ENCODE data around the gene PLEKHG4B. TPM values are rescaled to one million over a fixed set of nuclear protein-coding genes. Genes with fewer than 3 reads are reported as not detected.

Gene PLEKHG4B
- total and polyA plus RNA-seq, 4 donors, result under 0.01 to 0.05 (median 0.01) TPM; not detected in 1

GRCh38 chr5:172421-172820 is 80.5 kb downstream of the PLEKHG4B start:
- Histone ChIP-seq H3K4me3 (ENCODE audit: low read depth in 1 of 3, low read length in 3 of 3) (no peak overlapping the region), H3K27ac (ENCODE audit: low read depth in 1 of 2, low read length in 2 of 2) (no peak overlapping the region), H3K9me3 (ENCODE audit: control insufficient read depth in 4 of 4, low read length in 3 of 4) (no peaks in the 10 kb centered on the region), H3K36me3 (ENCODE audit: control insufficient read depth in 4 of 4, insufficient read depth in 3 of 4, low read depth in 1 of 4, low read length in 3 of 4) (no peaks in the 10 kb centered on the region), H3K9ac (ENCODE audit: low read depth in 1 of 2, low read length in 2 of 2) (no peak overlapping the region), H3K27me3 (ENCODE audit: control insufficient read depth in 4 of 4, insufficient read depth in 4 of 4, low read length in 3 of 4) (peaks cover 0 to 3% (median 0%) of the 10 kb centered on the region in 4 donors), H3K4me1 (ENCODE audit: control insufficient read depth in 4 of 4, insufficient read depth in 4 of 4, low read length in 3 of 4) (no peaks in the 10 kb centered on the region)
- DNase-seq (ENCODE audit: low spot score), result no peak
- 84% methylated on average over 13 of the region's 13 CpGs for whole genome bisulfite sequencing
- no peak for TF ChIP-seq FOXA2 (IDR thresholded peaks at IDR 0.05)
- TF ChIP-seq ATF3 (IDR thresholded peaks at IDR 0.05), result no peak
- TF ChIP-seq RXRA (IDR thresholded peaks at IDR 0.05), result no peak
- TF ChIP-seq, protein P1, sequence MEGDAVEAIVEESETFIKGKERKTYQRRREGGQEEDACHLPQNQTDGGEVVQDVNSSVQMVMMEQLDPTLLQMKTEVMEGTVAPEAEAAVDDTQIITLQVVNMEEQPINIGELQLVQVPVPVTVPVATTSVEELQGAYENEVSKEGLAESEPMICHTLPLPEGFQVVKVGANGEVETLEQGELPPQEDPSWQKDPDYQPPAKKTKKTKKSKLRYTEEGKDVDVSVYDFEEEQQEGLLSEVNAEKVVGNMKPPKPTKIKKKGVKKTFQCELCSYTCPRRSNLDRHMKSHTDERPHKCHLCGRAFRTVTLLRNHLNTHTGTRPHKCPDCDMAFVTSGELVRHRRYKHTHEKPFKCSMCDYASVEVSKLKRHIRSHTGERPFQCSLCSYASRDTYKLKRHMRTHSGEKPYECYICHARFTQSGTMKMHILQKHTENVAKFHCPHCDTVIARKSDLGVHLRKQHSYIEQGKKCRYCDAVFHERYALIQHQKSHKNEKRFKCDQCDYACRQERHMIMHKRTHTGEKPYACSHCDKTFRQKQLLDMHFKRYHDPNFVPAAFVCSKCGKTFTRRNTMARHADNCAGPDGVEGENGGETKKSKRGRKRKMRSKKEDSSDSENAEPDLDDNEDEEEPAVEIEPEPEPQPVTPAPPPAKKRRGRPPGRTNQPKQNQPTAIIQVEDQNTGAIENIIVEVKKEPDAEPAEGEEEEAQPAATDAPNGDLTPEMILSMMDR (IDR thresholded peaks at IDR 0.05; ENCODE audit: low read depth, low read length, missing input control), result no peak
- no peak for TF ChIP-seq SP1 (IDR thresholded peaks at IDR 0.05)
- TF ChIP-seq, protein P2, sequence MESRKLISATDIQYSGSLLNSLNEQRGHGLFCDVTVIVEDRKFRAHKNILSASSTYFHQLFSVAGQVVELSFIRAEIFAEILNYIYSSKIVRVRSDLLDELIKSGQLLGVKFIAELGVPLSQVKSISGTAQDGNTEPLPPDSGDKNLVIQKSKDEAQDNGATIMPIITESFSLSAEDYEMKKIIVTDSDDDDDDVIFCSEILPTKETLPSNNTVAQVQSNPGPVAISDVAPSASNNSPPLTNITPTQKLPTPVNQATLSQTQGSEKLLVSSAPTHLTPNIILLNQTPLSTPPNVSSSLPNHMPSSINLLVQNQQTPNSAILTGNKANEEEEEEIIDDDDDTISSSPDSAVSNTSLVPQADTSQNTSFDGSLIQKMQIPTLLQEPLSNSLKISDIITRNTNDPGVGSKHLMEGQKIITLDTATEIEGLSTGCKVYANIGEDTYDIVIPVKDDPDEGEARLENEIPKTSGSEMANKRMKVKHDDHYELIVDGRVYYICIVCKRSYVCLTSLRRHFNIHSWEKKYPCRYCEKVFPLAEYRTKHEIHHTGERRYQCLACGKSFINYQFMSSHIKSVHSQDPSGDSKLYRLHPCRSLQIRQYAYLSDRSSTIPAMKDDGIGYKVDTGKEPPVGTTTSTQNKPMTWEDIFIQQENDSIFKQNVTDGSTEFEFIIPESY (IDR thresholded peaks at IDR 0.05), result no peak
- TF ChIP-seq MAX (IDR thresholded peaks at IDR 0.05), result no peak
- no peak for TF ChIP-seq NR2F2 (IDR thresholded peaks at IDR 0.05)
- TF ChIP-seq TAF1 (conservative IDR thresholded peaks at IDR 0.05), result no peak
- TF ChIP-seq REST (IDR thresholded peaks at IDR 0.05), result no peak
- no peak for TF ChIP-seq YY1 (IDR thresholded peaks at IDR 0.05)
- TF ChIP-seq FOXA1 (IDR thresholded peaks at IDR 0.05), result no peak
- TF ChIP-seq HNF4A (conservative IDR thresholded peaks at IDR 0.05), result no peak
- no peak for TF ChIP-seq EGR1 (IDR thresholded peaks at IDR 0.05; ENCODE audit: low read depth in 2 of 2)
- TF ChIP-seq GABPA (IDR thresholded peaks at IDR 0.05 in 1 of 2, conservative IDR thresholded peaks at IDR 0.05 in 1 of 2), result no peak
- TF ChIP-seq RAD21 (IDR thresholded peaks at IDR 0.05), result no peak
- TF ChIP-seq HNF4G (IDR thresholded peaks at IDR 0.05), result no peak
